Spleen (tissue), 11 donors: ENCODE data around the gene BCL11B. TPM values are rescaled to one million over a fixed set of nuclear protein-coding genes. Genes with fewer than 3 reads are reported as not detected.
A peak's percentile ranks its signal among the peaks of the same experiment; 100 is the strongest.

Experiments
- DNase-seq: peaks from one replicate; pipeline ENCODE4 v3.0.0-alpha.2; 2020
- H3K27ac ChIP-seq, 8 donors: fragments of 200-600 bp; sonication (generic) in 7 of 8; 1 replicate in 4 of 8; 2 replicates in 4 of 8; pipeline versions ENCODE4 v1.5.0 to v1.8.0; 2016 to 2021; ENCODE audit warnings: inconsistent platforms in 4 of 8, mild to moderate bottlenecking in 4 of 8, moderate library complexity in 1 of 8
- H3K27me3 ChIP-seq, 7 donors: fragments of 200-600 bp; sonication (generic) in 6 of 7; replicated peaks in 1 of 7; 1 replicate in 4 of 7; 2 replicates in 3 of 7; pipeline versions ENCODE4 v1.5.0 to v1.8.0; 2016 to 2021; ENCODE audit warnings: inconsistent platforms in 3 of 7, mild to moderate bottlenecking in 1 of 7
- H3K36me3 ChIP-seq, 6 donors: fragments of 200-600 bp; sonication (generic) in 5 of 6; 1 replicate in 4 of 6; 2 replicates in 2 of 6; pipeline versions ENCODE4 v1.5.0 to v1.8.0; 2016 to 2021; ENCODE audit warnings: inconsistent platforms in 2 of 6
- H3K4me1 ChIP-seq, 6 donors: fragments of 200-600 bp; sonication (generic) in 5 of 6; 1 replicate in 3 of 6; 2 replicates in 3 of 6; pipeline versions ENCODE4 v1.5.0 to v1.8.0; 2016 to 2021; ENCODE audit warnings: inconsistent platforms in 3 of 6
- H3K4me3 ChIP-seq, 8 donors: fragments of 200-600 bp; sonication (generic) in 7 of 8; 1 replicate in 4 of 8; 2 replicates in 4 of 8; pipeline versions ENCODE4 v1.5.0 to v1.8.0; 2016 to 2021; ENCODE audit warnings: inconsistent platforms in 4 of 8, mild to moderate bottlenecking in 4 of 8, moderate library complexity in 2 of 8
- H3K9me3 ChIP-seq, 8 donors: fragments of 200-600 bp; sonication (generic) in 7 of 8; 1 replicate in 4 of 8; 2 replicates in 4 of 8; pipeline versions ENCODE4 v1.5.0 to v1.8.0; 2016 to 2021; ENCODE audit warnings: inconsistent platforms in 4 of 8
- POLR2A ChIP-seq, 3 donors: fragments of 450-650 bp; IDR thresholded peaks; one replicate each; pipeline ENCODE4 v1.5.1; 2017; ENCODE audit warnings: antibody characterized with exemption in 3 of 3, mild to moderate bottlenecking in 1 of 3
- POLR2AphosphoS5 ChIP-seq, 3 donors: sonication (generic); formaldehyde crosslinking; IDR thresholded peaks; one replicate each; pipeline ENCODE4 v1.5.1; 2017; ENCODE audit warnings: antibody characterized with exemption in 3 of 3
- WGBS, 5 donors: extraction: QIAGEN DNeasy Blood & Tissue Kit in 3 of 5; methylation state at CpG; one replicate each; pipeline versions ENCODE4 v1.1.5 to v1.1.7; 2013 to 2018; 5-methylcytosine and 5-hydroxymethylcytosine counted together
- intact Hi-C: fragments of 100-400 bp; cut with DNase I; formaldehyde crosslinking; loops from one replicate; pipeline ENCODE4 v1.15.0; 2023; ENCODE audit warnings: low total_unique reads
- polyA plus RNA-seq, 3 donors: library from polyadenylated mRNA; stranded (reverse); fragments of 200-250 nt; gene quantifications; one replicate each; pipeline ENCODE4 v1.2.1, GENCODE V29; 2013
- total RNA-seq, 7 donors: library from RNA; depleted of rRNA in 3 of 7; stranded (reverse); fragments of >200 nt in 3 of 7; fragmentation: NEBNext Ultra II Directional in 4 of 7; extraction: Animal tissue kit (Norgen Biotek cat#: 25700) in 4 of 7; gene quantifications; one replicate each; pipeline versions ENCODE4 v1.1.0 to v1.2.1, GENCODE V29; 2016 to 2021
- TF ChIP-seq, protein P1 (sequence below), 11 experiments: fragments of 200-600 bp in 7 of 11; fragments of 450-650 bp in 4 of 11; sonication (generic) in 4 of 11; IDR thresholded peaks in 8 of 11; conservative IDR thresholded peaks in 3 of 11; 1 replicate in 7 of 11; 2 replicates in 4 of 11; pipeline versions ENCODE4 v1.4.0 to v1.8.0; 2016 to 2021; ENCODE audit warnings: antibody characterized with exemption in 11 of 11, inconsistent platforms in 4 of 11, mild to moderate bottlenecking in 1 of 11
- donor health status: healthy with polysubstance abuse.
- donor health status: DM: no; HTN: no; CAD: no; lungs with moderate emphysema.
- donor health status: DM: no; HTN: no; CAD: no.
- donor health status: Bipolar disorder and iron deficiency.
- donor health status: healthy.
- donor health status: DM: no; HTN: no; CAD: no.
- donor health status: DM: yes; HTN: yes; CAD: no.

The BCL11B gene
- total and polyA plus RNA-seq, 10 donors, result 0.74 to 21.1 (median 11.4) TPM

DNA sequence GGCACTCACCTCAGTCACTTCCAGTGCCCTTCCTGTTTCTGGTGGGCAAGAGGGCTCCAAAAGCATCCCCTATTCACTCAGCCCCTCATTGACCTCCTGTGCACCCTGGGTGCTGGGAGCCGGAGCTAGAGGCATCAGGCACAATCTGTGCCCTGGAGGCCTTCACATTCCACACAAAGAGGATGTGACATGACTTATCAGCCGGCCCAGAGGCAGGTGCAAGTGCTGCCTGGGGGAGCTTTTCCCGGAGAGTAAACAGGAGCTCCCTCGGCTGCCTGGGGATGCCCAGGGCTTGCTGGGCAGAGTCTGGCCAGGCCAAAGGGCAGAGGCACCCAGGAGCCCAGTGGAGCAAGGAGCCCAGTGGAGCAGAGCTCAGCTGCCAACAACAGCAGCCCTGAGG is 64.5 kb downstream of the BCL11B start:
- H3K27me3 ChIP-seq, result no peaks in the 10 kb centered on the region
- no peak for DNase-seq
- peak overlapping the region in 2 of 8 donors; percentile 21 to 24 for H3K27ac ChIP-seq
- no peaks in the 10 kb centered on the region for H3K9me3 ChIP-seq
- peaks cover 0 to 94% (median 10%) of the 10 kb centered on the region in 6 donors for H3K4me1 ChIP-seq
- H3K36me3 ChIP-seq, result no peaks in the 10 kb centered on the region
- 47 to 68% (median 59%) methylated on average over 4 of the region's 4 CpGs for WGBS, 5 donors
- TF ChIP-seq POLR2AphosphoS5 (IDR thresholded peaks at IDR 0.05) (no peak), POLR2A (IDR thresholded peaks at IDR 0.05) (no peak)
- TF ChIP-seq, protein P1, sequence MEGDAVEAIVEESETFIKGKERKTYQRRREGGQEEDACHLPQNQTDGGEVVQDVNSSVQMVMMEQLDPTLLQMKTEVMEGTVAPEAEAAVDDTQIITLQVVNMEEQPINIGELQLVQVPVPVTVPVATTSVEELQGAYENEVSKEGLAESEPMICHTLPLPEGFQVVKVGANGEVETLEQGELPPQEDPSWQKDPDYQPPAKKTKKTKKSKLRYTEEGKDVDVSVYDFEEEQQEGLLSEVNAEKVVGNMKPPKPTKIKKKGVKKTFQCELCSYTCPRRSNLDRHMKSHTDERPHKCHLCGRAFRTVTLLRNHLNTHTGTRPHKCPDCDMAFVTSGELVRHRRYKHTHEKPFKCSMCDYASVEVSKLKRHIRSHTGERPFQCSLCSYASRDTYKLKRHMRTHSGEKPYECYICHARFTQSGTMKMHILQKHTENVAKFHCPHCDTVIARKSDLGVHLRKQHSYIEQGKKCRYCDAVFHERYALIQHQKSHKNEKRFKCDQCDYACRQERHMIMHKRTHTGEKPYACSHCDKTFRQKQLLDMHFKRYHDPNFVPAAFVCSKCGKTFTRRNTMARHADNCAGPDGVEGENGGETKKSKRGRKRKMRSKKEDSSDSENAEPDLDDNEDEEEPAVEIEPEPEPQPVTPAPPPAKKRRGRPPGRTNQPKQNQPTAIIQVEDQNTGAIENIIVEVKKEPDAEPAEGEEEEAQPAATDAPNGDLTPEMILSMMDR (IDR thresholded peaks at IDR 0.05 in 8 of 11, conservative IDR thresholded peaks at IDR 0.05 in 3 of 11), result no peak
- no peak overlapping the region for H3K4me3 ChIP-seq
- intact Hi-C loops, result no loop called here

DNA sequence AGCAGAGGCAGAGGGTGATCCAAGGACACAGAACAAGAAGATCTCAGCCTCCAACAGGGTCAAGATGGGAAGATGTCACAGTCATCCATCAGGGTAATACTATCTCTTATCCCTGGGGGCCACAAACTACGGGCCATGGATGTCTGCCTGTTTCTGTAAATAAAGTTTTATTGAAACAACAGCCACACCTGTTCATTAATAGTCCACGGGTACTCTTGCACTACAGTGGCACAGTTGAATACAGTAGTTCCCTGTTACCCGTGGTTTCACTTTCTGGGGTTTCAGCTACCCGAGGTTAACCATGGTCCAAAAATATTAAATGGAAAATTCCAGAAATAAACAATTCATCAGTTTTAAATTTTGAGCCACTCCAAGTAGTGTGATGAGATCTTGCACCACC is 65.9 kb downstream of the BCL11B start:
- no peak overlapping the region for H3K4me3 ChIP-seq
- no peaks in the 10 kb centered on the region for H3K9me3 ChIP-seq
- intact Hi-C loops, result no loop called here
- H3K36me3 ChIP-seq, result no peaks in the 10 kb centered on the region
- WGBS, 5 donors, result 75 to 81% (median 79%) methylated on average over 4 of the region's 4 CpGs
- TF ChIP-seq POLR2AphosphoS5 (IDR thresholded peaks at IDR 0.05) (no peak), POLR2A (IDR thresholded peaks at IDR 0.05) (no peak)
- TF ChIP-seq, protein P1 (IDR thresholded peaks at IDR 0.05 in 8 of 11, conservative IDR thresholded peaks at IDR 0.05 in 3 of 11), result no peak
- peaks cover 0 to 92% (median 12%) of the 10 kb centered on the region in 6 donors for H3K4me1 ChIP-seq
- H3K27me3 ChIP-seq, result no peaks in the 10 kb centered on the region
- H3K27ac ChIP-seq, result no peak overlapping the region
- no peak for DNase-seq

DNA sequence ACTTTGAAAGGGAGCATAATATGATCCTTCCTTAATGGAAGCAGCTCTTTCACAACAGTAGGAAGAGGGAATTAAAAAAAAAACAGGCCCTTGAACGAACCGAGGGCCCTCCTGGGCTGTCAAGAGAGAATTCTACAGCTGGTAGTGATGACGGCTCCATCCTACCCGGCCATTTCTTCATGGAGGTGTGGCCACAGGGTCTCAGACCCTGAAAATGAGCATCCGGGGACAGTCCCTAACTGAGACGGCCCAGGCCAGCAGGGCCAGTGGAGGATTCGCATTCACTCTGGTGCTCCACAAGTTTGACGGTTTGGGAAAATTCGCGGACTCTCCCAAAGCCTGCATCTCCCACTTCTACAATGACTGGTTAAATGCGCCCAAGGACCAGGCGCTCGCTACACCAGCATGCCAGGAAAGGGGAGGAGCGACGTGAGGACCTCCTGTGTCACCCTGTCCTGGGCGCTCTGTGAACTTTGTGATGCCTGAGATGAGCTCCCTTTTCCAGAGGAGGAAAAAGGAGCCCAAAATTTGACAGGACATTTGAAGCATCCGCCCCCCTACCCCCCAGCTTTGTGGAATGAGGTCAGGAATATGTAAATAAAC is 66.8 kb downstream of the BCL11B start:
- Histone ChIP-seq H3K4me3 (no peak overlapping the region), H3K27ac (no peak overlapping the region), H3K27me3 (peaks cover 0 to 7% (median 0%) of the 10 kb centered on the region in 7 donors), H3K4me1 (peaks cover 0 to 92% (median 9%) of the 10 kb centered on the region in 6 donors), H3K36me3 (no peaks in the 10 kb centered on the region), H3K9me3 (no peaks in the 10 kb centered on the region)
- WGBS, 5 donors, result 79 to 86% (median 83%) methylated on average over 17 of the region's 17 CpGs
- no peak for DNase-seq
- intact Hi-C loops, result no loop called here
- TF ChIP-seq POLR2A (IDR thresholded peaks at IDR 0.05), result no peak
- no peak for TF ChIP-seq POLR2AphosphoS5 (IDR thresholded peaks at IDR 0.05)
- TF ChIP-seq, protein P1 (IDR thresholded peaks at IDR 0.05 in 8 of 11, conservative IDR thresholded peaks at IDR 0.05 in 3 of 11), result no peak

DNA sequence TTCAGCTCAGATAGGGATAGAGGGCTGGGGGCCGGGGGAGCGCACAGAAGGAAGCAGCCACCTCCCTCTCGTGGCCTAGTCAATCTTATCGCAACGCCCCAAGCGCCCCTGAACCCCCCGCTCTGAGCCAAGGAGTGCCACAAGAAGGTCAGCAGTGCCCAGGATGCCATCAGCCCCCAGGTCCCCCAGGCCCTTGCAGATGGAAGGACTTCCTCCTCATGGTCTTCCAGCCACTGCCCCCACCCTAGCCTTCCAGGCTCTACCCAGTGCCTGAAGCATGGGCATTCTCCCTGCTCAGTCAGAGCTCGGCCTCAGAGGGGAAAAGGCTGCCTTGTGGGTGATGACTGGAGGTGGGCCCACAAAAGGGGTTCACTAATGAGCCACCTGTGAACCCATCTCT is 68.2 kb downstream of the BCL11B start:
- DNase-seq, result no peak
- Histone ChIP-seq H3K36me3 (no peaks in the 10 kb centered on the region), H3K27ac (peak overlapping the region in 1 of 8 donors; percentile 21), H3K4me1 (peaks cover 0 to 90% (median 4%) of the 10 kb centered on the region in 6 donors), H3K4me3 (no peak overlapping the region), H3K27me3 (peaks cover 0 to 12% (median 0%) of the 10 kb centered on the region in 7 donors), H3K9me3 (no peaks in the 10 kb centered on the region)
- TF ChIP-seq POLR2AphosphoS5 (IDR thresholded peaks at IDR 0.05), result no peak
- TF ChIP-seq POLR2A (IDR thresholded peaks at IDR 0.05), result no peak
- TF ChIP-seq, protein P1 (IDR thresholded peaks at IDR 0.05 in 8 of 11, conservative IDR thresholded peaks at IDR 0.05 in 3 of 11), result no peak
- intact Hi-C loops, result no loop called here
- 77 to 98% (median 91%) methylated on average over 8 of the region's 8 CpGs for WGBS, 5 donors
